GM21619 (cell line): ENCODE data around the gene MAML3.

Experiments
- ATAC-seq: cut with Tn5 transposase; IDR thresholded peaks from one replicate; pipeline ENCODE4 v1.9.1; 2021; ENCODE audit not compliant: unreplicated experiment

Gene MAML3

DNA sequence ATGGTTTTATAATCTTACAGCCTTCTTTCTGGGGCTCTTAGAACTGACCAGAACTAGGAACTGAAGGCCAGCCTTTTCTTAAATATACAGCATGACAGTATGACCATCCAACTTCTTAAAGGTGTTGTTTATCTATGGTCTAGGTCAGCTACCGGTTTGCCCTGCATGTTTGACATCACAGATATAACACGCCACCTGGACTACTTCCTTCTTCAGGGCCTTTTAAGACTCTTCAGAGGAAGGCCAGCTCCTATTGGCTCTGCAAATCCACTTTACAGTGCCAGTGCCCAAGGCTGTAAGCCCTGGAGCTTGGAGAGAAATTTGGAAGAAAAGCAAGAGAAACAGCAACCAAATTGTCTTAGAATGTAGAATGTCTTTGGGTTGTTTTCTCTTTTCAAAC lies 302.9 kb downstream of the MAML3 start:
- ATAC-seq = no peak

DNA sequence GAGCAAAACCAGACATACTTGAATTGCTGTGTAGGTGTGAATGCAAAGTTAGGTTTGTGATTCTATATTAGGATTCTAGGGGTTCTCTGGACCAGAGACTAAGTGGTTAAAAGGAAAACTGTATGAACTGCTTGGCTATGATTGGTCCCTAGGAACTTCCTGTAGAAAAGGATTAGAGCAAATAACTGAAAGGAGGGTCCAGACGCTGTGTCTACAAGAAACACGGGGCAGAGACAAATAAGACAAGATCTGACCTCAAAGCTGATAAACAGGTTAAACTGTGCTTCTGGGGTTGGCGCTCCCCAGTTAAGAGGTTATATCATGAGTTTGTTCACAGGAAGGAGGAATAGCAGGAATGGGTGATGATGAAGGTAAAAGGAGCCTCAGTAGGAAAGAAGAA lies 304.8 kb downstream of the MAML3 start:
- ATAC-seq = no peak

DNA sequence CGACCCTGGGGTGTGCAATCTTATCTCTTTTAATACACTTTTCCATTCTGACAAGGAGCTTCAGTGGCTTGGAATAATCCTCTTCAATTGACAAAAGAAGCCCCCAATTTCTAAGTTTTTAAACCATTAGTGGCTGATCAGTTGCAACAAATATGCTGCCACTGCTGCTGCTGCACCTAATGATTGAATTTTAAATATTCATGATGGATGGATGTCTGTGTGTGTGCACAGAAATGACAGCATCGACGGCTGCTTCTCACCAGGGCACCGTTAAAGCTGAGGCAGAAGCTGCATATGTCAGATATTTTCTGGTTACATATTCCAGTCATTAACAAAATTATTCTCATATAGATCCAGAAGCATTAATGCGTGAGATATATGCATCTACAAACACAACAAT lies 306.0 kb downstream of the MAML3 start:
- ATAC-seq = no peak

DNA sequence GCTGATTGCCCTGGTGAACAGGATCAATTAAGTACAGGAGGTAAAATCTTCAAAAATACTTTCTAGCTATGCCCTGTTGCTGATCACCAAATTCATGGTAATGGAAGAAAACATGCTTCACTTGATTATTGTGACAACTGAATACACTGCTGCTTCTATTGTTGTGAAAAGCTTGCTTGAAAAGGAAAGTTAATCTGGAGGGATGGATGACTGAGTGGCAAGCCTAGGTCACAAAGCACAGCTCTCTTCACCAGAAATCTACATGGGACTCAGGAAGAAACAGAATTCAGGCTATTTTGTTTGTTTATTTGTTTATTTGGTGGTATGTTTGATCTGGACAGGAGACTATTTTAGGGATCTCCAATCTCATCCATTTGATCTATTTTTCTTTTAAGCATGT lies 306.4 kb downstream of the MAML3 start:
- ATAC-seq = no peak

DNA sequence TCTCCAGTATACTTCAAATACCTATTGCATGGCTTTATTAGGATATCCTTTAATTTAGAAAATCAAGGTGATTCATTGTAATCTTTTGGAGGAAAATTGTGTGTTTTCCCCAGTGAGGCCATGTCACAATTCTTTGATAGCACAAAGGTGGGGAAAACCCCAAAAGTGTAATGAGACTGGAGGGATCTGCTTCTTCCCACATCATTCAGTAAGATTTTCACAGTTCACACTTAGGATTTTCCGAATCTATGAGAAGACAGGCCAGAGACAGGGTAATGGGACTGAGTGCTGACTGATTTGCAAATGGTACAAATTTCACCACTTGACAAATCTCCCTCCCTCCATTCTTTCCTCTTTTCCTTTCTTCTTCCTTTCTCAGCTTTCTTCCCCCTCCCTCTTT lies 307.2 kb downstream of the MAML3 start:
- ATAC-seq = no peak

DNA sequence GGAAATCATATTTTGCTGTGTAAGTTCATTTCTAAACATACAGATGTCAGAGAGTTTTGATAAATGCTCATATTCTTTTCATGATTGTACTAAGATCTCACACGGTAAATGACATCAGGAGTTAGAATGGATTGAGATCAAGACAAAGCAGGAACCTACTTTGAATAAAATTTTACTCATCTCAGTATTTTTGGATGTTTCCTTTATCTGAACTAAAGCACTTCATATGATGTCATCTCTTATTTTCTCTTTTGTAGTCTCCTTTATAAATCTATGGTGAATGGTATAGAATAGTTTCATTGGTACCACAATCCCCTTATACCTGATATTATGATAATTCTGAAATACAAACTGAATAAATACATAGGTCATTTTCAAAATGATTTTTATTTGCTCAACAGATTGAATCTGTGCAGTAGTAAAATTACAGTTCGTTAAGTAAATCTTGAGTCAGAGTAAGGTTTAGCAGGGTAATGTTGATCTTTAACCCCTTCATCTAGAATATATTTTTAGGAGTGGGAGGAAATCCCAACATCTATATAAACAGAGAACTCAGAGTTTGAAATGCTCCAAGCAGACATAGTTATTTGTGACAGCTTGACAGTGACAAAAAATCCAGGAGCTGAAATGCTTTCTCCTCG lies 308.4 kb downstream of the MAML3 start:
- no peak for ATAC-seq

DNA sequence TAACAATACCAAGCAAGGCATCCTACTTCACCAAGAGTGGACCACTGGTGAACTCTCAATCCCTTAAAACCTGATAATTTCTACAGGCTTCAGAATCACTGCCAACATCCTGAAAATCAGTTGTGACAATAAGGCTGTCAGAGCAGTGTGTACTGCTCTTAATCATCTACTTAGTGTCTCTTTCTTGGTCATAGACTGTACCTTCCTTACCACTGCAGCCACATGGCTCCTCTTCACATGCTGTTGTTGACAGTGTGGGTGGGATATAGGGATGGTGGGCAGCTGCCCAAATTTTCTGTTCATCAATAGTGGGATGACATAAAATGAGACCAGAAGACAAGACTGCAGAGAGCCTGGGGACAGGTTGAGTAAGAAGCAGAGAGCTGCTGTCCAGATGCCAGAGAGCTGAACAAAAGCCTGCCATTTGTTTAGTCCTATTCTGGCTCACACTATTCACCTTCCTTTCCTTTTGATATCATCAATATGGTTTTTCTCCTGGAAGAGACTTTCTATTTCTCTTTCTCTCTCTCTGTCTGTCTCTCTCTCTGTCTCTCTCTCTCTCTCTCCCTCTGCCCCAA lies 309.4 kb downstream of the MAML3 start:
- no peak for ATAC-seq

DNA sequence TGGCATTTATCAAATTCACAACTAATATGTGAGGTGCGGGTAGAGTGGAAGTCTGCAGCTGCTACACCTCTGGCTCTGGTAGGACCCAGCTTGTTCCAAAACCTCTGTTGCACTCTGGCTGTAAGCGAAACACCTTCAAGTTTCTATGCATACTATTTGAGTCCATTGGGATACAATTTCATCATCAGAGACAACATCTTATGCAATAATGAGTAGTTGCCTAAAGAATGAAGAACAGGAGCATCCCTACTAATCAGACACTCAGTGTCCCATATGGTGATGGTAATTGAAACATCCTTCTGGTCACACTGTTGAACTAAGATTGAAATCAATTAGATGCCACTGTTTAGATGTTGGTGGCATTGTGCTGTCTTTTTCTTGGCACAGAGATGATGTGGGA lies 309.9 kb downstream of the MAML3 start:
- no peak for ATAC-seq

DNA sequence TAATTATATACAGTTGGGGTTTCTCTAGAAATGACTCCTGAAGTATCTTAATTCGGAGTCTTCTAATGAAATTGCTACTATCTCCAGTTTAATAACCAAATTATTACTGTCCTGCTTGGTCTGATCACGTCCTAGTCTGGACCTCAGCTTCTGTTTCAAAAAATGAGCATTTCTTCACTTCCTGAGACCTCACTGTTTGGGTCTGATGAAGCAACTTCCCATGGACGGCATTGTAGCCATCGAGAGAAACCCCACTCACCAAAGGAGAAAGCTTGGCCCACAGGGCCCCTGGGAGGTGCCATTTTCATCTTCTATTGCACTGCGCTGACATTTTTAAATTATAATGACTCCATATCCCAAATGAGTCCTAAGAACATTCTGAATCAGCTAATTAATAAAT lies 310.3 kb downstream of the MAML3 start:
- ATAC-seq = no peak

DNA sequence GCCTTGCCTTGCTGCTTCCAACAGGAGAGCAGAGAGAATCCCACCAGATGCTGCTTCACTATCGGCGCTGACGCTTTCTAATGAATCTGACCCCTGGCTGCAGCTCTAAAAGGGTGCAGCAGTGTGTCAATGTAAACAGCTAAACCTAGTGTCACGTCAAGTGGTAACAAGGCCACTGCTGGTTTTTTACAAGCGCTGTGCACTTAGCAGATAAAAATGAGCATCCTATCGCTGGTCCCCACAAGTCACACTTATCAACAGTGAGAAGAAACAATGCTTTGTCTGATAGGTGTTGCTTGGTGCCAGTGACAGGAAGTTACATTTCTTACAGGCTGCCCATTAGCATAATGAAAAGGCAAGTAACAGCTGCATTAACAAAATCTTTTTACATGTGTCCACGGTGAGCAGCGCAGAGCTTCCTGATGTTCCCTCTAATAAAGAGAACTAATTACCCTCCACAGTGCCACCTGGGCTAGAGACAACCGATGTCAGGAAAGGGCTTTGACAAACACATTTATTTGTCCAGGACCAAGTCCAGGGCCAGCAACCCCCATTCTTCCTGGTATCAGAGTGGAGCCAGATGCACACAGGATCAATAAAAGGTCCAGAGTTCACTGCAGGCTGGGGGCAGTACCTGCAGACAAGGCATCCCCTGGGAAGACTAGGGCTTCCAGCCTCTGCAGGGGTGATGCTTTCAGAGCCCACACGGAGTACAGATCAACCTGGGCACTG lies 312.4 kb downstream of the MAML3 start:
- ATAC-seq = no peak

DNA sequence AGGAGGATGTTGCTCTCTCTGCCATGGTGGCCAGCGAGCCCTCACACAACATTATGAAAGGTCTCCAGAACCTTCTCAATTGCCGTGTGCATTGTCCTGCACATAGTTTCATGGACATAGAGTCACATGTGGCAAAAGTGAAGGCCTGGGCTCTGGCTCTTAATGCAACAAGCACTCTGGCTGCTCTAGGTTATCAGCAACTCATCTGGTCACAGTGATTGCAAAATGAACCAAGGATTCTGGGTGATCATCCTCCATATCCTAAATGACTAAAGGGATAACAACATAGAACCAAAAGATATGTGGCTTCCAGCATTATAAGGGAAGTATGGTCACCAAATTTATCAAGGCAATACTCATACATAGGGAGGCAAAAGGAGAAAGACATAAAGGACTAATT lies 313.2 kb downstream of the MAML3 start:
- ATAC-seq = no peak

DNA sequence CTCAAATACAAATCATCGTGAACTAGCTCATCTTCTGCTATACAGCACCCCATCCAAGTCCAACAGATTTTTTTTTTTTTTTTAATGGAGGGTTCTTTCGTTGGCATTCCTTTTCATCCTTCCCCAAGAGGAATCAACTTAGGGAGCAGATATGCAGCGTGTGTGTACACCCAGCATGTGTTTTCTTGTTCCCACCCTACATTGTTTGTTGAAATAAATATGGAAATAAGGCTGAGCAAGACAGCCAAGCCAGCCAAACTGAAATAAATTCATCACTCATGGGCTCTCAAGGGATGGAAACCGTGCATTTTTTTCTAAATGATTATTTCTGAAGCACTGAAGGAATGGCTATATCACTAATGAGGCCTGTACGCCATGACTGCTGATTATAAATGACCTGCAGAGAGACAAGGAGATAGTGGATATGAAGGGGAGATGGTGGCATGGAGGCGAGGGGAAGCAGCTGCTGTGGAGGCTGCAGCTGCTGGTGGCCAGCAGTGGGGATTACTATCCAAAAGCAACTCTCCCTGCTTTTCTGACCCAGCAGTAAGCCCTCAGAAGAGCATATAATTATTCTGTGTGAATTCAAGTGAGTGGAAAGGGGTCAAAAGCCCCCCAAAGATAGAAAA lies 314.5 kb downstream of the MAML3 start:
- ATAC-seq = no peak

DNA sequence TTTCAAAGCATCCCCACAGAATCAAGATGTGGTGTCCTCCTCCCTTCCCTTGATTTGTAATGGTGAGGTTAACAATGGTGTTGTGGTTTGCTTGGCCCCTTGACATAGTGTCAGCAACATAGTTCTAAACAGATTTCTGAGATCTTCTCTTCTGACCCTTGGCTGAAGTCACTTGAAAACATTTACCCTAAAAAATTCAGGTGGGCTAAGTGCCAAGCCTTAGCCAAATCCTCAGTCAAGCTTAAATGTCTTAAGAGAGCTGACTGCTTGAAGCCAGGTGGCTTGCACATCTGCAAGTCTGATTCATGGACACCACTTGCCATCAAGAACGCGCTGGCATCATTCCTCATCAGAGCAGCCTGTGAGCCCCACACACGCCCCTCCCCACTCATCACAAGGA lies 315.2 kb downstream of the MAML3 start:
- ATAC-seq = no peak

DNA sequence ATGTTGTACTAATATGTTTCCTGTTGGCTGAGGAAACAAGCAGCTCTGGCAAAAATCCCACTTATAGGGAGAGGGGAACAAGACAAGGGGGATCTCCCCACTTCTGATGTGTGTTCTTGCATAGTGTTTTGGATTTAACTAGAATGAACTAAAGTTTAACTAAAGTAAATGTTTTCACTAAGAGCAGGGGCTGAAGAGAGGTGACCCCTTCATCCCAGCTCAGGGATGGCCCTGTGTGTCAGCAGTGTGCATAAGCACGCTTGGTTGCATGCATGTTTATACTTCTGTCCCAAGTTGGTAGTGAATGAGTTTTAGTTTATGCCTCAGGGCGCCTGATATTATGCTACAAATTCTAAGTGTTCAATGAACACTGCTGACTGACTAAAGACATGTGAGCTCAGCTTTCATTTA lies 319.0 kb downstream of the MAML3 start:
- no peak for ATAC-seq

DNA sequence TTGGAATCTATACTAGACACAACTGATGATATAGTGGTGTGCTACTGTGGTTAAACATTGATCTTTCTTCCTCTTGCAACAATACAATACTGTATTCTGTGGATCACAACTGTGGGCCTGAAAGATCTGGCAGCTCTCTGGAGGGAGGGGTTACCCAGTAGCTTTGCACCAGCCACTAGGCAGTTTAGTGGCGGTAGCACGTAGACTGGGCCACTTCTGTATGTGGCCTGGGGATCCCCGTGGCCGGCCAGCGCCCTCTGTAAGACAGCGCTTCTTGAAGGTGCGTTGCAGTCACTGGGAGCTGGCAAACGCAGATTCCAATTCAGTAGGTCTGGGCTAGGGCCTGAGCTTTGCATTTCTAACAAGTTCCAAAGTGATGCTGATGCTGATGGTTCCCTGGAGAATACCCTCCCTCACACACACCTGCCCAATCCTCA lies 319.7 kb downstream of the MAML3 start:
- no peak for ATAC-seq

DNA sequence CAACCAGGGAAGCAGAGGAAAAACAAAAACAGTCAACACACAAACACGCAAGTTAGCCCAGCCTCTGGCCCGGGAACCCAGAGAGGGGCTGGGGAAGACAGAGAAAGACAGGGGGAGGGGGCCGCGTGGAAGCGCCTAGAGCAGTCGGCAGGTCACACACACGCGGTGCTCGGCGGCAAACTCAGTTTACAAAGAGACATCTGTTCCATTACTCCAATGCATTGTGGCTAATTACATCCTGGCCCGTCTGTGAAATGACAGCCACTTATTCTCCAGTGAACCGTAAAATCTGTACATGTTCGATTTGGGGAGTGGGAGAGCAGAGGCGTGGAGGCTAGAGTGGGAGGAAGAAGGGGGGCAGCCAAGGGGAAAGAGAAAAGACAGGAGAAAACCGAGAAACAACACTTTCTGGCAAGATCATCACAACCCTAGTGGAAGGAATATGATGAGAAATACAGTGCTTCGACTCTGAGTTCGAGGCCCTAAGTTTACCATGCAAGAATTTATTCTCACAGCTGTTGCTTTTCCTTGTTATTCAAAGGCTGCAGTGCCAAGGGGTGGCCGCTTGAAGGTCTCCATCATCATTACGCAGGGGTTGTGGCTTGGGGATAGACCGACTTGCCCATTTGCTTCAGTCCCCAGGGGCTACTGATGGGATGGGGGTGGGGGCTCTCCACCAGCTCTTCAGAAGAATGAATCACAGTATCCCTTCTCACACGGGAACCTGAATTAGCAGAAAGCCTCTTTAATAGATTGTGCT lies 320.7 kb downstream of the MAML3 start:
- ATAC-seq = no peak

DNA sequence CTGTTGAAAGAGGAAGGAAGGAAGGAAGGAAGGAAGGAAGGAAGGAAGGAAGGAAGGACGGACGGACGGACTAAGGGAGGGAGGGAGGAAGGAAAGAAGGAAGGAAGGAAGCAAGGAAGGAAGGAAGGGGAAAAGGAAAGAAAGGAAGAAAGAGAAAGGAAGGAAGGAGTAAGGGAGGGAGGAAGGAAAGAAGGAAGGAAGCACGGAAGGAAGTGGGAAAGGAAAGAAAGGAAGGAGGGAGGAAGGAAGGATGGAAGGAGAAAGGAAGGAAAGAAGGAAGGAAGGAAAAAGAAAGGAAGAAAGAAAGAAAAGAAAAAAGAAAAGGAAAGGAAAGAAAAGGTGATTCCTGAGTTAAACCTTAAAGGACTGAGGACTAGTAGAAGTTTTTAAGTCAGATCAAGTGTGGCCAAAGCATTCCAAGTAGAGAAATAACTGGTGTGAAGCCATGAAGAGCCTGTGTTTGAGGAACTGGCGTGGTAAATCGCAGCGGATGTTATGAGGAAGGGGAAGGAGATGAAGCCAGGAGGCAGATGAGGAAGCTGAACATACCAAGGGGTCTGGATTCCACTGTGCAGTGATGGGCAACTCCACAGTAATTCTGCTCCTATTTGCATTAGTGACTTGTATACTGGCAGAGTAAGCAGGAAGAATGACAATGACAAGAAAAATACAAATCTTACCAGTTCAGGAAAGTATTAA lies 324.9 kb downstream of the MAML3 start:
- ATAC-seq = no peak

DNA sequence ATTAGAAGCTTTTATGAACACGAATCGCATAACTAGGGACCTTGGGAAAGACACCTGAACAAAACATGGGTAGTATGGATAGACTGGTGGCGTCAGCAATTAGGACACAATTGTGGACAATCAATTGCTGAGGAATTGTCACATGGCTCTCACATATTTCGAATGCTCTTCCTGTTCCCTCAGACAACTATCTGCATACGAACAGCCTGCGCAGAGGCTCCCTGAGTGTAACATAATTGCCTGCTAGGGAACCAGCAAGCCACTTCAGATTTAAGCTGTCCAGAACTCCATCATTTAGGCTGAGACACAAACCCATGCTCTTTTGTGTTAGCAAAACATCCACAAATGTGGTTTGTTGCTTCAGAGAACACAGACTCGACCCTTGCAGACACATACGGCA lies 327.6 kb downstream of the MAML3 start:
- ATAC-seq = no peak

DNA sequence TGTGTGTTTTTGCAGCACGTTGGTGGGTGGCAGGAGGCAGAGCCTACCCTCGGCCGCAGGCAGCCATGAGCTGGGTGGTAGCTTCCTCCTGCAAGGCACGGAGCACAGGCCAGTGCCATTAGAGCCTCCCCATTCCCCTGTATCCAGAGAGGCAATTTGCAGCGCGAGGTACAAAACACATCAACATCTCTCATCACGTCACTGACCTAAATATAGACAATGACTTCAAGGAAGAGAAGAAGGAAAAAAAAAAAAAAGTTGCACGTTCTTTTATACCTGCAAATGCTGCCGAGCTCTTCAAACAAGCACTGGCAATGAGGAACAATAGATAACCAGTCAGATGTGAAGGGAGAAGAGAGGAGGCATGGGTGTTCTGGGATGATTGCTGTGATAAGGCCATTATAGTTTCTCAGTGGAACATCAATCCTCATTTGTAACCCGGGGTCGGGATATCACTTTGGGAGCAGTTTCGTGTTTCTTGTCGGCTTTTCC lies 328.4 kb downstream of the MAML3 start:
- no peak for ATAC-seq

DNA sequence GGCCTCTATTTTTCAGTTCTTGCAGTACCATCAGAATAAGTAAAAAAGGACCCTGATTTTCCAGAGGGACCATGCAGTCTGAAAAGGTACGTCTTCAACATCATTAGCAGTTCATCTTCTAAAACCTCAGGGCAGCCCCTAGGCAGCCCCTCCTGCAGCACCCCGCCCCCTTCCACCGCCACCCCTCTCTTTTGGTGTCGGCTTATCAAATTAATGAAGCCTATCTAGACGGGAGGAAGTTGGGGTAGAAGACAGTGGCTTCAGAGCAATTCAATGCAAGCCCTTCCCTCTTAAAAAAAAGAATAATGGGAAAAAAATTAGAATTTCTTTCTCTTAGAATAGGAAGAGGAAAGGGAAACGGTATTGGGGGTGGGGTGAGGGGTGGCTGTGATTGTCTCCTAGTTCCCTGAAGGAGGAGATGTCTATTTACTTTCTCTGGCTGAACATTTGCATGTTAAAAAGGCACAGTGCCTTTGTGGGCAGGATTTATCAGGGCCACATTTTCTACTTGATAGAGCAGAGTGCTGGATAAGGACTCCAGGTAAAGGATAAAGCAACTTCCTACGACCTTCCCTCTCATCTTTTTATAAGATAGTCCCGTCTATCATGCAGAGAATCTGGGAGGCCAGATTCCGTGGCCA lies 329.0 kb downstream of the MAML3 start:
- ATAC-seq = no peak
